K562 (cell line): Measurements from ENCODE around the gene ZNF646. TPM values are rescaled to one million over a fixed set of nuclear protein-coding genes. Genes with fewer than 3 reads are reported as not detected.

Source experiments
- ATAC-seq: fragments of 200-7000 bp; cut with Tn5 transposase; 3 replicates; pipeline ENCODE4 v1.9.1; 2020; ENCODE audit warnings: moderate library complexity
- BruUV-seq: library from RNA; stranded (reverse); fragments of 400-500 nt; replicated peaks from 2 replicates; lab custom pipeline; 2021; lab: Mats Ljungman, UMichigan
- CTCF ChIA-PET: fragments of 300-600 bp; formaldehyde crosslinking; extraction: SDS; loops from one replicate; lab custom pipeline; 2021; ENCODE audit warnings: low intra/inter-chr PET ratio; lab: Yijun Ruan, JAX
- POLR2A ChIA-PET: fragments of 300-600, 350-650 bp; sonication (Branson Sonifier 250); formaldehyde crosslinking; extraction: SDS; loops from one replicate; lab custom pipeline; 2021; ENCODE audit warnings: antibody characterized with exemption, inconsistent platforms; lab: Yijun Ruan, JAX
- DNase-seq, 4 experiments: peaks; one replicate each; pipeline versions ENCODE4 v3.0.0 to v3.0.0-alpha.2; 2011 to 2018; ENCODE audit warnings: low spot score in 3 of 4, mixed read lengths in 3 of 4; ENCODE audit errors: extremely low read depth in 1 of 4
- FAIRE-seq: peaks from 2 replicates; lab custom pipeline; 2011; peaks lifted over from hg19 to GRCh38; lab: Jason Lieb, UNC
- H2AFZ ChIP-seq: 2 replicates; pipeline ENCODE4 v1.6.0; 2011; ENCODE audit warnings: low read depth, low read length, control low read depth, inconsistent platforms
- H3K27ac ChIP-seq: fragments of 200-600 bp; 3 replicates; pipeline ENCODE4 v1.8.0; 2011; ENCODE audit warnings: low read depth, mild to moderate bottlenecking, control low read depth, inconsistent platforms, low read length, moderate library complexity, mixed read lengths; ENCODE audit errors: extremely low read depth
- H3K27me3 ChIP-seq, 2 experiments: fragments of 300-600 bp in 1 of 2; 2 replicates in 1 of 2; 3 replicates in 1 of 2; pipeline versions ENCODE4 v1.6.0 to v1.8.0; 2011; ENCODE audit warnings: inconsistent platforms in 2 of 2, low read length in 2 of 2, mild to moderate bottlenecking in 1 of 2, mixed read lengths in 1 of 2, moderate library complexity in 1 of 2; ENCODE audit not compliant: control insufficient read depth in 2 of 2, insufficient read depth in 2 of 2
- H3K36me3 ChIP-seq: fragments of 300-600 bp; 3 replicates; pipeline ENCODE4 v1.8.0; 2011; ENCODE audit warnings: mild to moderate bottlenecking, low read length, inconsistent platforms; ENCODE audit not compliant: control insufficient read depth, insufficient read depth
- H3K4me1 ChIP-seq, 2 experiments: fragments of 200-600 bp in 1 of 2; replicated peaks in 1 of 2; 2 replicates in 1 of 2; 3 replicates in 1 of 2; pipeline versions ENCODE4 v1.5.1 to v1.8.0; 2011; ENCODE audit warnings: inconsistent platforms in 2 of 2, low read length in 2 of 2, mild to moderate bottlenecking in 1 of 2, mixed read lengths in 1 of 2, moderate library complexity in 1 of 2; ENCODE audit not compliant: control insufficient read depth in 2 of 2, insufficient read depth in 2 of 2
- H3K4me2 ChIP-seq: 2 replicates; pipeline ENCODE4 v1.6.1; 2011; ENCODE audit warnings: low read length, control low read depth, inconsistent platforms, mixed read lengths; ENCODE audit not compliant: insufficient read depth
- H3K4me3 ChIP-seq: fragments of 200-600 bp; sonication (generic), shearing (Covaris generic); 2 replicates; pipeline ENCODE4 v1.5.1; 2016; ENCODE audit warnings: control low read depth, inconsistent platforms
- H3K79me2 ChIP-seq: fragments of 200-600 bp; 3 replicates; pipeline ENCODE4 v1.8.0; 2011; ENCODE audit warnings: low read length, inconsistent platforms; ENCODE audit not compliant: control insufficient read depth, insufficient read depth
- H3K9ac ChIP-seq, 2 experiments: 2 replicates each; pipeline versions ENCODE4 v1.6.0 to v1.6.1; 2011; ENCODE audit warnings: low read depth in 2 of 2, low read length in 2 of 2, control low read depth in 1 of 2, inconsistent platforms in 1 of 2, mild to moderate bottlenecking in 1 of 2, mixed read lengths in 1 of 2; ENCODE audit not compliant: insufficient read depth in 1 of 2
- H3K9me1 ChIP-seq: one replicate; pipeline ENCODE4 v1.6.0; 2011; ENCODE audit warnings: inconsistent platforms, mild to moderate bottlenecking, low read length, moderate library complexity; ENCODE audit not compliant: control insufficient read depth, insufficient read depth
- H3K9me3 ChIP-seq: replicated peaks from 2 replicates; pipeline ENCODE4 v1.5.1; 2011; ENCODE audit warnings: low read depth, low read length, inconsistent platforms; ENCODE audit not compliant: control insufficient read depth, insufficient read depth
- H4K20me1 ChIP-seq: replicated peaks from 2 replicates; pipeline ENCODE4 v1.6.1; 2011; ENCODE audit warnings: low read length, inconsistent platforms, mixed read lengths; ENCODE audit not compliant: control insufficient read depth, insufficient read depth
- FUS ChIP-seq: fragments of 200-400 bp; formaldehyde crosslinking; optimal IDR thresholded peaks from 2 replicates; pipeline ENCODE3; 2017; ENCODE audit warnings: low read depth, low read length
- SMC3 ChIP-seq: conservative IDR thresholded peaks from 2 replicates; pipeline ENCODE4 v1.6.1; 2011; ENCODE audit warnings: low read depth, low read length, improper control_type of control experiment; ENCODE audit not compliant: insufficient read depth
- SRF ChIP-seq, 2 experiments: fragments of 250-450, 450-650 bp in 1 of 2; sonication (Bioruptor Pico) in 1 of 2; sonication (generic) in 1 of 2; formaldehyde crosslinking; IDR thresholded peaks; 2 replicates each; pipeline versions ENCODE4 v1.5.0 to v1.5.1; 2020 to 2022; ENCODE audit warnings: mild to moderate bottlenecking in 1 of 2, missing genetic modification reagents in 1 of 2
- USF2 ChIP-seq: sonication (generic); formaldehyde crosslinking; IDR thresholded peaks from 2 replicates; pipeline ENCODE4 v1.5.0; 2020; ENCODE audit warnings: missing genetic modification reagents
- ZBTB11 ChIP-seq, 3 experiments: fragments of 200-800 bp in 1 of 3; fragments of 250-450 bp in 1 of 3; fragments of 450-650 bp in 1 of 3; sonication (Bioruptor Pico) in 1 of 3; sonication (Bioruptor generic) in 1 of 3; formaldehyde crosslinking in 1 of 3; IDR thresholded peaks; 2 replicates each; pipeline versions ENCODE4 v1.6.1 to v1.8.0; 2016 to 2022; ENCODE audit warnings: mild to moderate bottlenecking in 2 of 3, missing genetic modification characterization in 2 of 3, missing compliant biosample characterization in 1 of 3, moderate library complexity in 1 of 3
- ZNF444 ChIP-seq: fragments of 250-450 bp; sonication (Bioruptor Pico); IDR thresholded peaks from 2 replicates; pipeline ENCODE4 v1.4.0; 2020; ENCODE audit warnings: mild to moderate bottlenecking, moderate library complexity
- WGBS: fragments of 100-300 bp; shearing (Covaris generic); methylation state at CpG from one replicate; pipeline ENCODE4 v1.1.6; 2016; ENCODE audit warnings: low coverage, mixed read lengths; ENCODE audit not compliant: insufficient coverage; ENCODE audit errors: missing lambda C conversion rate; 5-methylcytosine and 5-hydroxymethylcytosine counted together
- in situ Hi-C: fragments of 300-500 bp; cut with MboI; formaldehyde crosslinking; loops from 4 replicates; pipeline ENCODE4 v1.15.0; 2018; ENCODE audit warnings: inconsistent platforms, mixed read lengths
- intact Hi-C: fragments of 100-400 bp; cut with micrococcal nuclease; formaldehyde crosslinking; loops from 2 replicates; pipeline ENCODE4 v1.14.2; 2022
- polyA plus RNA-seq, 8 experiments: library from polyadenylated mRNA; depleted of rRNA in 4 of 8; stranded (reverse) in 5 of 8; unstranded in 3 of 8; fragments of >200 nt; fragmentation: Nextera tagmentation in 2 of 8; fragmentation: Illumina TruSeq in 1 of 8; extraction: Ambion mirVana in 2 of 8; extraction: Trizol in 1 of 8; gene quantifications; 2 replicates each; pipeline versions ENCODE4 v1.2.1 to v1.2.3, GENCODE V29; 2011 to 2014; ENCODE audit warnings: inconsistent platforms in 1 of 8, missing spikeins in 1 of 8
- total RNA-seq, 7 experiments: library from RNA; depleted of rRNA in 6 of 7; stranded (reverse); fragments of >200 nt in 6 of 7; fragmentation: Illumina TruSeq in 2 of 7; extraction: Trizol in 2 of 7; gene quantifications; 2 replicates each; pipeline versions ENCODE4 v1.2.1 to v1.2.3, GENCODE V29; 2011 to 2021; ENCODE audit warnings: low replicate concordance in 1 of 7

ZNF646 gene
- total and polyA plus RNA-seq, 9 of the 15 experiments (the other 6 are each of a cell fraction or from before 2014, with no cell fraction given): 0.08 to 20.6 (median 8.0) TPM

- TF ChIP-seq ZBTB11 (CRISPR knock-in tag; IDR thresholded peaks at IDR 0.05): no peak
- no peak for TF ChIP-seq SRF (CRISPR knock-in tag; IDR thresholded peaks at IDR 0.05)
- no peak for TF ChIP-seq SMC3
- TF ChIP-seq ZNF444: no peak
These were observed 577 bp downstream of the ZNF646 start (continued) for GRCh38 chr16:31074814-31075183.

GRCh38 chr16:31076319-31076718 lies 2.1 kb downstream of the ZNF646 start:
- H3K9me3 ChIP-seq: no peaks in the 10 kb centered on the region
- peak overlapping the region in 1 of 2 experiments; percentile 37; a peak in 1 of 4 replicates for H3K9ac ChIP-seq
- no peaks in the 10 kb centered on the region for H3K9me1 ChIP-seq
- no peak overlapping the region for H3K4me2 ChIP-seq
- H3K27ac ChIP-seq: no peak overlapping the region
- TF ChIP-seq USF2: no peak
- TF ChIP-seq FUS: no peak
- TF ChIP-seq, all 486 proteins: peak for 0
- WGBS: 78% methylated on average over 10 of the region's 16 CpGs
- Histone ChIP-seq H3K4me3 (no peak overlapping the region), H3K36me3 (peaks cover 57% of the 10 kb centered on the region), H3K4me1 (peaks cover 11 to 52% of the 10 kb centered on the region in 2 experiments; a peak in 4 of 5 replicates), H2AFZ (no peak overlapping the region), H3K79me2 (peaks cover 62% of the 10 kb centered on the region), H3K27me3 (no peaks in the 10 kb centered on the region), H4K20me1 (no peaks in the 10 kb centered on the region; the same call in 1 of the 2 replicates)
- in situ Hi-C loops (no loop called here), intact Hi-C loops (no loop called here)
- ATAC-seq (no peak), FAIRE-seq (no peak), DNase-seq (no peak)
- ChIA-PET CTCF (no interaction called here), POLR2A (interaction anchor here (0.5 to 3.3 kb wide), 4 partner anchors 9 to 183 kb away, joined by 3 to 32 read pairs (median 4); partner anchors contain the start of gene ITGAM)
- no TSS peak for BruUV-seq
